22Rv1 (cell line): Measurements from ENCODE around the gene FBXO42.

Experiments used
- H3K27ac ChIP-seq: fragments of 450-650 bp; 2 replicates; pipeline ENCODE4 v1.5.1; 2017
- ZFX ChIP-seq: fragments of 450-650 bp; IDR thresholded peaks from 2 replicates; pipeline ENCODE4 v1.6.1; 2017; ENCODE audit warnings: antibody characterized with exemption, borderline replicate concordance
- TF ChIP-seq, protein P1 (sequence below): fragments of 450-650 bp; IDR thresholded peaks from 2 replicates; pipeline ENCODE4 v1.5.1; 2017; ENCODE audit warnings: mild to moderate bottlenecking

Gene FBXO42

DNA sequence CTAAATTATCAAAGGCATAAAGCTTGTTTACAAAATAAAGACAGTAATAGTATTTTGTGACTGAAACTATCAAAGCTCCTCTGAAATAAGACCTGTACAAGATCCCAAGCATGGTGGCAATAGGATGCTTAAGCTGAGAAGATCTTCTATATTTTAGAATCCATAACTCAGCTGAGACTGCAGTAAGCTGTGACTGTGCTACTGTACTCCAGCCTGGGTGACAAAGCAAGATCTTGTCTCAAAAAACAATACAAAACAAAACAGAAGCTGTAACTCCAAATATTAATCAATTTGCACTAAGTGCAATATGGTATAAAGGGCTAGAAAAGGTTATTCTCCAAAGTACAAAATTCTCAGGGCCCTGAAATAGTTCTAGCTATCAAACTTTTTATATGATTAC lies 59.5 kb downstream of the FBXO42 start:
- no peak overlapping the region for H3K27ac ChIP-seq
- no peak for TF ChIP-seq ZFX
- TF ChIP-seq, protein P1, sequence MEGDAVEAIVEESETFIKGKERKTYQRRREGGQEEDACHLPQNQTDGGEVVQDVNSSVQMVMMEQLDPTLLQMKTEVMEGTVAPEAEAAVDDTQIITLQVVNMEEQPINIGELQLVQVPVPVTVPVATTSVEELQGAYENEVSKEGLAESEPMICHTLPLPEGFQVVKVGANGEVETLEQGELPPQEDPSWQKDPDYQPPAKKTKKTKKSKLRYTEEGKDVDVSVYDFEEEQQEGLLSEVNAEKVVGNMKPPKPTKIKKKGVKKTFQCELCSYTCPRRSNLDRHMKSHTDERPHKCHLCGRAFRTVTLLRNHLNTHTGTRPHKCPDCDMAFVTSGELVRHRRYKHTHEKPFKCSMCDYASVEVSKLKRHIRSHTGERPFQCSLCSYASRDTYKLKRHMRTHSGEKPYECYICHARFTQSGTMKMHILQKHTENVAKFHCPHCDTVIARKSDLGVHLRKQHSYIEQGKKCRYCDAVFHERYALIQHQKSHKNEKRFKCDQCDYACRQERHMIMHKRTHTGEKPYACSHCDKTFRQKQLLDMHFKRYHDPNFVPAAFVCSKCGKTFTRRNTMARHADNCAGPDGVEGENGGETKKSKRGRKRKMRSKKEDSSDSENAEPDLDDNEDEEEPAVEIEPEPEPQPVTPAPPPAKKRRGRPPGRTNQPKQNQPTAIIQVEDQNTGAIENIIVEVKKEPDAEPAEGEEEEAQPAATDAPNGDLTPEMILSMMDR: no peak

DNA sequence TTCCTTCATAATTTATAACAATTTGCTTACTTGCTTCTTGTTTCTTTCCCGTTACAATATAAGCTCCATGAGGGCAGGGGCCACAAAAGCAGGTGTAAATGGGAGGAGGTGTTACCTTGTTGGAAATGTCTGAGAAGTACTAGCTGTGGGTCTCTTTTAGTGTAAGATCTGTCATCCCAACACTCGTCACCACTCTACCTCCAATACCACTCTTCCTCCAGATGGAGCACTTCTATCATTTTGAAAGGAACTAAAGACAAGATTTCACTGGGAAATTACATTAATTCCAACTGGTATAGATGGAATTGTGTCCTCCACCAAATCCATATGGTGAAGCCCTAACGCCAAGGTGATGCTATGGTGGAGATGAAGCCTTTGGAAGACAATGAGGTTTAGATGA lies 62.3 kb downstream of the FBXO42 start:
- TF ChIP-seq ZFX: no peak
- TF ChIP-seq, protein P1: no peak
- H3K27ac ChIP-seq: no peak overlapping the region

DNA sequence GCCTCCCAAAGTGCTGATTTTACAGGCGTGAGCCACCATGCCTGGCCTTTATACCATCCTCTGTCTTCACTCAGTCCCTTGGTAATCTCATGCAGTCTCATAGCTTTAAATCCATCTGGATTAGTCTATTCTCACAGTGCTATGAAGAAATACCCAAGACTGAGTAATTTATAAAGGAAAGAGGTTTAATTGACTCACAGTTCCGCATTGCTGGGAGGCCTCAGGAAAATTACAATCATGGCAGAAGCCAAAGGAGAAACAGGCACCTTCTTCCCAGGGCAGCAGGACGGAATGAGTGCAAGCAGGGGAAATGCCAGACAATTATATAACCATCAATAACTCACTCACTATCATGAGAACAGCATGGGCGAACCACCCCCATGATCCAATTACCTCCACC lies 66.2 kb downstream of the FBXO42 start:
- no peak overlapping the region for H3K27ac ChIP-seq
- no peak for TF ChIP-seq ZFX
- TF ChIP-seq, protein P1: no peak

DNA sequence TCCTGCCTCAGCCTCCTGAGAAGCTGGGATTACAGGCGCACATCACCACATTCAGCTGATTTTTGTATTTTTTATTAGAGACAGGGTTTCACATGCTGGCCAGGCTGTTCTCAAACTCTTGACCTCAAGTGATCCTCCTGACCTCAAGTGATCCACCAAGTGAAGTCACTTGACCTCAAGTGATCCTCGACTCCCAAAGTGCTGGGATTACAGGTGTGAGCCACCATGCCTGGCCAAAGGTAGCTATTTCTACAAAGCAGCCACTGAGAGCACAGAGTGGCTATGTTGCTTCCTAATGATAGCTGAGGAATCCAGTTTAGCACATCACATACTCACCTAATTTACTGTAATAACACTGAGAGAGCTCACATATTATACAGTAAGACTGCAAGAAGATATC lies 70.5 kb downstream of the FBXO42 start:
- TF ChIP-seq, protein P1: no peak
- TF ChIP-seq ZFX: no peak
- H3K27ac ChIP-seq: no peak overlapping the region

DNA sequence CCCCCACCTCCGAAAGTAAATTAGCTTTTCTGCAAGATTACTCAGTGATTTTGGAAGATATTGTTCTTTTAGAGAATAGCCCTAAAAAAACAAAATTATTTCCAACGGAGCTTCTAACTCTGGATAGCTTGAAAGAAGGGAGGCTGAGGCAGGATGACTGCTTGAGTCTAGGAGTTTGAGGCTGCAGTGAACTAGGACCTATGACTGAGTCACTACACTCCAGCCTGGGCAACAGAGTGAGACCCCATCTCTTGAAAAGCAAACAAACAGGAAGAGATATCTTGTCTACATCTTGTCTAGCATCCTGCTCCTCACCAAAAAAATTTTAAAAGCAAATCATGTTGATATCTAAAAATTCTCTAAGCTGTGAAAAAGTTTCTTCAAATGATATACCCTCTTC lies 73.1 kb downstream of the FBXO42 start:
- TF ChIP-seq, protein P1: no peak
- no peak for TF ChIP-seq ZFX
- no peak overlapping the region for H3K27ac ChIP-seq

DNA sequence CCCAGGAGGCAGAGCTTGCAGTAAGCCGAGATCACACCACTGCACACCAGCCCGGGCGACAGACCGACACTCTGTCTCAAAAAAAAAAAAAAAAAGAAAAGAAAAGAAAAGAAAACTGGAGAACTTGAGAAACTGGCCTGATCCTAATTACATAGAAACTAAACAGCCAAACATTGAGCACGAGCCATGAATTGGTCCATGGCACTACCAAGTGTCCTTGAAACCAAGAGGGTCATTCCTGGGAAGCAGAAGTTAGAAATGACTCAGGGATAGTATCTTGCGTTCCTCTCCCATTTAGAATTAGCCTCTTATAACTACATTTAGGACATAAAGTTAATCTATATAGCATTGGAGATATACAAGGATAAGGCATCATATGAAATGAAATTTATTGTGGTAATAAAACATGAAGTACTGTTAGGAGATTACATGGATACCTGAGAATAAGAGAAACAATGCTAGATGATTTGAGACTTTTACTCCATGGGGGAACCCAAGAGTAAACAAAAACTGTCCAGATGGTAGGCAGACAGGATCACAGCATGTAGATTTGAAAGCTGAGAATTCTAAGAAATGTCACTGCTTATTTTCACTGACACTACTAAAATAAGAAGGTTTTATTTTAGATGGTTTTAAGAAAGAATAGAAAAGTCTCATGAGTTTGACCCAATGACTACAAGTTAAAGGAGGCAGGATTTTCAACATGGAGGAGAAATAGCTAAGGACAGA lies 75.8 kb downstream of the FBXO42 start:
- no peak overlapping the region for H3K27ac ChIP-seq
- TF ChIP-seq, protein P1: no peak
- TF ChIP-seq ZFX: no peak

DNA sequence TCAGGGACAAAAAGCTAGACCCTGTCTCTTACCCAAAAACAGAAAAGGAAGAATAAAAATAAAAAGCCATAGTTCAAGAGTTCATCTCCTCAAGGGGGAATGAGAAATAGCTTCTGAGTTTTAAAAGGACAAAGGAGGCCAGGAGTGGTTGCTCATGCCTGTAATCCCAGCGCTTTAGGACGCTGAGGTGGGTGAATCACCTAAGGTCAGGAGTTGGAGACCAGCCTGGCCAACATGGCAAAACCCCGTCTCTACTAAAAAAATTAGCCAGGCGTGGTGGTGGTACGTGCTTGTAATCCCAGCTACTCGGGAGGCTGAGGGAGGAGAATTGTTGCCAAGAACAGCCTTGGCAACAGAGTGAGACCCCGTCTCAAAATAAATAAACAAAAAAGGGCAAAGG lies 76.7 kb downstream of the FBXO42 start:
- no peak overlapping the region for H3K27ac ChIP-seq
- no peak for TF ChIP-seq ZFX
- TF ChIP-seq, protein P1: no peak
